K562 (cell line): Measurements from ENCODE around the gene CHST10.

ENCODE experiments used
- ARHGAP35 ChIP-seq: fragments of 450-650 bp; IDR thresholded peaks from 2 replicates; pipeline ENCODE4 v1.6.1; 2018; ENCODE audit not compliant: partially characterized antibody
- CTCF ChIP-seq, 3 experiments: IDR thresholded peaks in 2 of 3; conservative IDR thresholded peaks in 1 of 3; 2 replicates each; pipeline ENCODE4 v1.5.1; 2011 to 2012; ENCODE audit warnings: low read length in 3 of 3, mild to moderate bottlenecking in 3 of 3, control low read depth in 2 of 3, improper control_type of control experiment in 1 of 3, inconsistent platforms in 1 of 3, low read depth in 1 of 3, mixed read lengths in 1 of 3, moderate library complexity in 1 of 3; ENCODE audit not compliant: insufficient read depth in 2 of 3
- IRF1 ChIP-seq: sonication (generic); formaldehyde crosslinking; IDR thresholded peaks from 2 replicates; pipeline ENCODE4 v1.8.0; 2022; ENCODE audit warnings: missing genetic modification reagents, mild to moderate bottlenecking, borderline replicate concordance
- NCOA1 ChIP-seq: fragments of 450-650 bp; IDR thresholded peaks from 2 replicates; pipeline ENCODE4 v1.6.1; 2016; ENCODE audit warnings: low read depth
- PATZ1 ChIP-seq: fragments of 250-450 bp; sonication (Bioruptor Pico); IDR thresholded peaks from 2 replicates; pipeline ENCODE4 v1.5.0; 2020; ENCODE audit warnings: mild to moderate bottlenecking, borderline replicate concordance
- SREBF2 ChIP-seq: sonication (generic); formaldehyde crosslinking; IDR thresholded peaks from 2 replicates; pipeline ENCODE4 v1.4.0; 2020; ENCODE audit warnings: mild to moderate bottlenecking, missing genetic modification reagents
- SRF ChIP-seq, 2 experiments: fragments of 250-450, 450-650 bp in 1 of 2; sonication (Bioruptor Pico) in 1 of 2; sonication (generic) in 1 of 2; formaldehyde crosslinking; IDR thresholded peaks; 2 replicates each; pipeline versions ENCODE4 v1.5.0 to v1.5.1; 2020 to 2022; ENCODE audit warnings: mild to moderate bottlenecking in 1 of 2, missing genetic modification reagents in 1 of 2
- TAF1 ChIP-seq: IDR thresholded peaks from 2 replicates; pipeline ENCODE4 v1.6.1; 2011; ENCODE audit warnings: mild to moderate bottlenecking, low read length, moderate library complexity; ENCODE audit not compliant: insufficient read depth, control insufficient read depth, severe bottlenecking; ENCODE audit errors: extremely low read depth
- TCFL5 ChIP-seq: fragments of 250-450 bp; sonication (Bioruptor Pico); conservative IDR thresholded peaks from 2 replicates; pipeline ENCODE4 v1.6.1; 2021; ENCODE audit warnings: mild to moderate bottlenecking, moderate library complexity, matching md5 sums
- UBTF ChIP-seq, 2 experiments: IDR thresholded peaks; 2 replicates each; pipeline ENCODE4 v1.6.1; 2012; ENCODE audit warnings: improper control_type of control experiment in 2 of 2, low read depth in 2 of 2, low read length in 2 of 2, borderline replicate concordance in 1 of 2
- ZBTB11 ChIP-seq, 3 experiments: fragments of 200-800 bp in 1 of 3; fragments of 250-450 bp in 1 of 3; fragments of 450-650 bp in 1 of 3; sonication (Bioruptor Pico) in 1 of 3; sonication (Bioruptor generic) in 1 of 3; formaldehyde crosslinking in 1 of 3; IDR thresholded peaks; 2 replicates each; pipeline versions ENCODE4 v1.6.1 to v1.8.0; 2016 to 2022; ENCODE audit warnings: mild to moderate bottlenecking in 2 of 3, missing genetic modification characterization in 2 of 3, missing compliant biosample characterization in 1 of 3, moderate library complexity in 1 of 3
- ZBTB8A ChIP-seq: fragments of 450-650 bp; IDR thresholded peaks from 2 replicates; pipeline ENCODE4 v1.6.1; 2018; ENCODE audit warnings: mild to moderate bottlenecking, moderate library complexity; ENCODE audit not compliant: partially characterized antibody
- ZNF24 ChIP-seq: fragments of 450-650 bp; IDR thresholded peaks from 2 replicates; pipeline ENCODE4 v1.6.1; 2016
- ZNF592 ChIP-seq: fragments of 450-650 bp; IDR thresholded peaks from 2 replicates; pipeline ENCODE4 v1.6.1; 2017; ENCODE audit warnings: antibody characterized with exemption, mild to moderate bottlenecking

- TF ChIP-seq PATZ1 (CRISPR knock-in tag) (no peak), TAF1 (no peak), UBTF (IDR thresholded peaks at IDR 0.05; ENCODE audit: borderline replicate concordance in 1 of 2, low read depth in 2 of 2, low read length in 2 of 2) (no peak), TCFL5 (CRISPR knock-in tag) (no peak), CTCF (IDR thresholded peaks at IDR 0.05 in 2 of 3, conservative IDR thresholded peaks at IDR 0.05 in 1 of 3; ENCODE audit: insufficient read depth in 2 of 3, low read depth in 1 of 3, low read length in 3 of 3) (no peak), SRF (CRISPR knock-in tag; IDR thresholded peaks at IDR 0.05) (no peak), SREBF2 (CRISPR knock-in tag) (no peak), ZNF24 (no peak), ZBTB11 (CRISPR knock-in tag; IDR thresholded peaks at IDR 0.05) (no peak), ARHGAP35 (no peak), ZBTB8A (no peak), IRF1 (CRISPR knock-in tag) (no peak), ZNF592 (no peak), NCOA1 (no peak)
Observed at GRCh38 chr2:100376836-100377235, 40.6 kb downstream of the CHST10 start.
